Kidney glomerular epithelial cell (primary cell): ENCODE results near the gene ACADM.
"Not testable (repeated sequence)": the region's sequence is repeated elsewhere in the genome, so short reads cannot be mapped to it uniquely, and the experiment has no call there.

Source experiments
- DNase-seq: peaks from one replicate; lab custom pipeline; 2025; lab: John Stamatoyannopoulos, UW

The ACADM gene

DNA sequence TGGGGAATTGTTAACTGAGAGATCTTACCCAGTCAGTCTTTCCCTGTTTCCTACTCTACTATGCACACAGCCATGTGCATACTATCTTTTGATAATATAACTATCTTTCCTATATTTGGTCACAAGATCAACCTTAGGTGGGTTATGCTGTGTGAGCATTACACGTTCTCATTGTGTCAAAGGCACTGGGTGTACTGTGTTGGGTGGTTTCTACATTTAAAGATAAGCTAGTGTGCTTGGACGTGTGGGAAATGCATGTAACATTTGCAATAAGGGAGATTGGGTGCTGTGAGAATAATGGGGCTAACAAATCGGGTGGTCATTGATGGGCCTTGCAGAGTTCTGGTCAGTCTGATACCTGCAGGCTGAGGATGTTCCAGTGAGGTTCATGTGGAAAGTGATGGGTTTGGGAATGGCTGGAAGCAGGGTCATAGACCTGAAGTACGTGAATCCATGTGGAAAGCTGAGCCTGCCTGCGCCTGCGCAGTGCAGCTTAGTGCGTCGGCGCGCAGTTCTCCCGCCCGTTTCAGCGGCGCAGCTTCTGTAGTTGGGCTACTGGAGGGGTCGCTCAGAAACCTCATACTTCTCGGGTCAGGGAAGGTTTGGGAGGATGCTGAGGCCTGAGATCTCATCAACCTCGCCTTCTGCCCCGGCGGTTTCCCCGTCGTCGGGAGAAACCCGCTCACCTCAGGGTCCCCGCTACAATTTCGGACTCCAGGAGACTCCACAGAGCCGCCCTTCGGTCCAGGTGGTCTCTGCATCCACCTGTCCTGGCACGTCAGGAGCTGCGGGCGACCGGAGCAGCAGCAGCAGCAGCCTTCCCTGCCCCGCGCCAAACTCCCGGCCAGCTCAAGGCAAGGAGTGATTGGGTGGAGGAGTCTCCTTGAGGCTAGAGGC is 72.1 kb downstream of the ACADM start, which contains the start of gene MSH4:
TSS of gene MSH4 (plus strand) at position 507 of the 897 bp plus-strand sequence. CDS start at position 611, 104 bp downstream.
- DNase-seq, result no peak

DNA sequence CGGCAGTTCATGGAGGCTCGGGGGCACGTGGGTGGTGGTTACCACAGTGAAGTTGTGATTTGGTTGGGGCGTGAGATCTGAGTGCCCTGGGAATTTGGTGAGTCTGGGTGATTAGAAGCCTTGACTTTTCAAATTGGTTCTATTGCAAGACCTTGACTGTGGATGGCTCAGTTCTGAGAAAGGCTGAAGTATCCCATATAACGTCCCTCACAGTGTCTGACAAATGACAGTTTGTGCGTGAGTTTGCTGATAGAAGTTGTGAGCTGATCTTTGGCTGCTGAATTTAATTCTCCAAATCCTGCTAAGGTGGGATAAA is 72.7 kb downstream of the ACADM start:
- no peak for DNase-seq

DNA sequence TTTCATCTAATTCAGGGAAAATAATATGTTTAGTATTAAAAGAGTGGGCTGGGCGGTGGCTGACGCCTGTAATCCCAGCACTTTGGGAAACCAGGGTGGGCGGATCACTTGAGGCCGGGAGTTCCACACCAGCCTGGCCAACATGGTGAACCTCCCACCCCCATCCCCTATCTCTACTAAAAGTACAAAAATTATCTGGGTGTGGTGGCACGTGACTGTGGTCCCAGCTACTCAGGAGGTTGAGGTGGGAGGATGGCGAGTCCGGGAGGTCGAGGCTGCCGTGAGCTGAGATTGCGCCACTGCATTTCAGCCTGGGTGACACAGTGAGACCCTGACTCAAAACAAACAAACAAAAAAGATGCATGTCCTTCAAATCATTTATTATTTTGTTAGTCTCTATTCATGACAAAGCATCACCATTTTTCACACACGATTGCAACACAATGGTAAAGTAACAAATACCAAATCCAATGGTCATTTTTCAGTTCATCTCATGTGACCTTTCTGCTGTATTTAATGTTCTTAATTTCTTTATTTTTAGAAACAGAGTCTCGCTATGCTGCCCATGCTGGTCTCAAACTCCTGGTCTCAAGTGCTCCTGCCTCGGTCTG is 73.2 kb downstream of the ACADM start:
- DNase-seq, result no peak

DNA sequence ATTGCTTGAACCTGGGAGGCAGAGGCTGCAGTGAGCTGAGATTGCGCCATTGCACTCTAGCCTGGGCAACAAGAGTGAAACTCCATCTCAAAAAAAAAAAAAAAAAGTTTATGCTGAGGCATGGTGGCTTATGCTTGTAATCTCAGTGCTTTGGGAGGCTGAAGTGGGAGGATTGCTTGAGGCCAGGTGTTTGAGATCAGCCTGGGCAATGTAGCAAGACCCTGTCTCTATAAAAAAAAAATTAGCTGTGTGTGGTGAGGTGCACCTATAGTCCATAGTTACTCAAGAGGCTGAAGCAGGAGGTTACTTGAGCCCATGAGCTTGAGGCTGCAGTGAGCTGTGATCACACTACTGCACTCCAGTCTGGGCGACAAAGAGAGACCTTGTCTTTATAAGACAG is 77.0 kb downstream of the ACADM start:
- DNase-seq, result not testable (repeated sequence)

DNA sequence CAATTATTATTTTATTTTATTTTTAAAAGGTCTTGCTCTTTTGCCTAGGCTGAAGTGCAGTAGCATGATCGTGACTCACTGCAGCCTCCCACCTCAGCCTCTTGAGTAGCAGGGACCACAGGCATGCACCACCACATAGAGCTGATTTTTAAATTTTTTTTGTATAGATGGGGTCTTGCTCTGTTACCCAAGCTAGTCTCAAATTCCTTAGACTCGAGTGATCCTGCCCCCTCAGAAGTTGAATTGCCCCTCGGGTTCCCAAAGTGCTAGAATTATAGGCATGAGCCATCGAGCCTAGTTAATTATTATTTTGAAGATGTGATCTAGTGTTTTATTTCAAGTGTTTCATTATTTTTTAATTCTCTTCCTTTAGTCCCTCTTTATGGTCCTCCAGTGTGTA is 84.4 kb downstream of the ACADM start:
- DNase-seq, result no peak

DNA sequence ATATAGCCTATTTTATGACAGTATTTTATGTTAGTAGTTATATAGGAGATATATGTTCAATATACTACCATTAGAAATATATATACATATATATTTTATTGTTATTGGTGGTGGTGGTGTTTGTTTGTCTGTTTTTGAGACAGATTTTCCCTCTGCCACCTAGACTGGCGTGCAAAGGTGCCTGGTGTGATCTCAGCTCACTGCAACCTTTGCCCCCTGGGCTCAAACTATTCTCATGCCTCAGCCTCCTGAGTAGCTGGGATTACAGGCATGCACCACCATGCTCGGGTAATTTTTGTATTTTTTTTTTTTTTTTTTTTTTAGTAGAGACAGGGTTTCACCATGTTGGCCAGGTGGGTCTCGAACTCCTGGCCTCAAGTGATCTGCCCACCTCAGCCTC is 85.6 kb downstream of the ACADM start:
- not testable (repeated sequence) for DNase-seq

DNA sequence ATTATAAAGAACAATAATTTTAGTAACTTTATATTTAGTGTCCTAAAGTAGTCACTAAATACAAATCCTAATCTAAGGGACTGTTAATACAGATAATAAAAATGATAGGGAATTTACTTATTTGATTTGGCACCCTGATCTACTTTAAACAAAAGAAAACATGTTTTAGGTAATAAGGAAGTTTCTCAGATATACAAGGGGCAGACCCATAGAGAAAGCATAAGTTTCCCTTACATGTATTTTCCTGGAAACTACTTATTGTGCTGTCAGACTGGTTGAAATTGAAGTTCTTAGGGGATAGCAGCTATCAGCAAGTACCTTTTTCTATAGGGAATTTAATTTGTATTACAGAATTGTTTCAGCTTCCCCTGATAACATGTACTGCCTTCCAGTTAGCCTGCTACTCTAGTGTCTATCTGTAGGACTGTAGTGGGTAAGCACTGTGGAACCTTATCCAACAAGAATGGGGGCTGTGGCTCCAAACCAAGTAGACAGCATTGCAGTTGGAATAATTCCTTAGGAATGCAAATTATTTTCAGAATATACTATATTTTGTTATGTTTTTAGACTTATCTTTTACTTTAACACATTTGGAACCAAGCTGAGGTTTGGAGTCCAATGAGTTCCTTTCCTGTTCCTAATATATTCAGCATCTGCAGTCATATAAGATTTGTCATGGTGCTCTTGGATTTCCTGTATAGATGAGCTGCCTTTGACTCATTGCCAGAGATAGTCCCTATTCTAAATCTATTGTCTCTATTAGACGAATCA is 86.9 kb downstream of the ACADM start:
- DNase-seq, result no peak

DNA sequence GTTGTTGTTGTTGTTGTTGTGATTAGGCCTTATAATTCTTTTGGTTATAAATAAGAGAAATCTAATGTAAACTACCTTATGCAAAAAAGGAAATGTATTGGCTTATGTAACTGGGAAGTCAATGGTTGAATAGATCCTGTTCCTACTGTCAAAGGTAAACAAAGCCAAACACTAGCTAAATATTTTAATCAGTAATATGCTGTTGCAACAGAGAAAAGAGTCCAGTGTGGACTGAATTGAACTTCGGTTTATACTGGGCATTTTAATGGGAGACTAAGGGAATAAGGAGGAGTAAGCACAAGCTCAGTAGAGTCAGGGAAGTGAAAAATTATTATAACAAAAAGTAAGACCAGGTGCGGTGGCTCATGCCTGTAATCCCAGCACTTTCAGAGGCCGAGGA is 87.6 kb downstream of the ACADM start:
- DNase-seq, result no peak
